OCI-LY7 (cell line): ENCODE data around the gene TICRR. TPM values are rescaled to one million over a fixed set of nuclear protein-coding genes. Genes with fewer than 3 reads are reported as not detected.
A peak's percentile ranks its signal among the peaks of the same experiment; 100 is the strongest.

Source experiments
- BruUV-seq: library from RNA; stranded (reverse); fragments of 400-500 nt; replicated peaks from 2 replicates; lab custom pipeline; 2021; lab: Mats Ljungman, UMichigan
- CTCF ChIA-PET: fragments of 300-600 bp; sonication (Branson Sonifier 250); formaldehyde crosslinking; loops from one replicate; lab custom pipeline; 2022; ENCODE audit warnings: antibody characterized with exemption; ENCODE audit not compliant: unreplicated experiment; lab: Charles Lee
- POLR2A ChIA-PET: fragments of 300-600 bp; sonication (Branson Sonifier 250); formaldehyde crosslinking; loops from one replicate; lab custom pipeline; 2022; ENCODE audit warnings: antibody characterized with exemption; lab: Charles Lee
- DNase-seq: peaks from one replicate; pipeline ENCODE4 v3.0.0-alpha.2; 2015; ENCODE audit warnings: low spot score
- H2AFZ ChIP-seq: fragments of 200-600 bp; sonication (generic), shearing (Covaris generic); 2 replicates; pipeline ENCODE4 v1.6.1; 2014; ENCODE audit warnings: mild to moderate bottlenecking, antibody characterized with exemption, low read length, moderate library complexity
- H3K27ac ChIP-seq: fragments of 200-600 bp; sonication (generic); 2 replicates; pipeline ENCODE4 v1.5.1; 2014; ENCODE audit warnings: mixed run types, low read depth, mild to moderate bottlenecking, moderate library complexity, low read length, inconsistent platforms; ENCODE audit not compliant: poor library complexity, severe bottlenecking
- H3K36me3 ChIP-seq: fragments of 200-600 bp; sonication (generic); 2 replicates; pipeline ENCODE4 v1.6.1; 2014; ENCODE audit warnings: mild to moderate bottlenecking, antibody characterized with exemption, low read length, moderate library complexity, mixed read lengths; ENCODE audit not compliant: insufficient read depth
- H3K4me1 ChIP-seq: fragments of 200-600 bp; sonication (generic); 2 replicates; pipeline ENCODE4 v1.5.1; 2014; ENCODE audit warnings: mild to moderate bottlenecking, low read length; ENCODE audit not compliant: insufficient read depth, poor library complexity, severe bottlenecking
- H3K4me2 ChIP-seq: fragments of 200-600 bp; sonication (generic); 2 replicates; pipeline ENCODE4 v1.6.1; 2014; ENCODE audit warnings: mild to moderate bottlenecking, low read length
- H3K4me3 ChIP-seq: fragments of 200-600 bp; sonication (generic); 2 replicates; pipeline ENCODE4 v1.5.1; 2014; ENCODE audit warnings: mild to moderate bottlenecking, low read depth, low read length; ENCODE audit not compliant: poor library complexity, severe bottlenecking
- H3K79me2 ChIP-seq: fragments of 200-600 bp; sonication (generic); 2 replicates; pipeline ENCODE4 v1.6.1; 2016; ENCODE audit warnings: low read depth, mild to moderate bottlenecking, low read length, moderate library complexity, mixed read lengths; ENCODE audit not compliant: insufficient read depth
- H3K9me2 ChIP-seq: fragments of 200-600 bp; sonication (generic); 2 replicates; pipeline ENCODE4 v1.6.1; 2016; ENCODE audit warnings: mild to moderate bottlenecking, low read length, mixed read lengths; ENCODE audit not compliant: insufficient read depth
- H3K9me3 ChIP-seq: fragments of 200-600 bp; sonication (generic); 2 replicates; pipeline ENCODE4 v1.6.1; 2014; ENCODE audit warnings: mild to moderate bottlenecking, mixed run types, low read length, mixed read lengths
- H4K20me1 ChIP-seq: fragments of 200-600 bp; sonication (generic); 2 replicates; pipeline ENCODE4 v1.6.1; 2014; ENCODE audit warnings: mild to moderate bottlenecking, antibody characterized with exemption, low read length, moderate library complexity, mixed read lengths; ENCODE audit not compliant: insufficient read depth
- CTCF ChIP-seq: fragments of 200-600 bp; sonication (generic); conservative IDR thresholded peaks from 2 replicates; pipeline ENCODE4 v1.5.1; 2014; ENCODE audit warnings: mild to moderate bottlenecking, antibody characterized with exemption, low read length, moderate library complexity, mixed read lengths
- EZH2phosphoT487 ChIP-seq: fragments of 200-600 bp; sonication (generic); IDR thresholded peaks from 2 replicates; pipeline ENCODE4 v1.6.1; 2018; ENCODE audit warnings: low read depth, borderline replicate concordance, mild to moderate bottlenecking, mixed run types, antibody characterized with exemption, low read length, moderate library complexity, mixed read lengths
- intact Hi-C: fragments of 100-400 bp; cut with micrococcal nuclease; formaldehyde crosslinking; loops from one replicate; pipeline ENCODE4 v1.10.0; 2022; ENCODE audit not compliant: unreplicated experiment
- total RNA-seq, 2 experiments: library from RNA; depleted of rRNA in 1 of 2; stranded (reverse); fragments of >200 nt in 1 of 2; shearing (Covaris generic) in 1 of 2; gene quantifications; 2 replicates each; pipeline ENCODE4 v1.2.3, GENCODE V29; 2014 to 2022

TICRR gene
- total RNA-seq, 2 experiments from 2014 or later, result 25.9 to 44.4 TPM

GRCh38 chr15:89646416-89647141 lies 71.3 kb downstream of the TICRR start:
- no TSS peak for BruUV-seq
- intact Hi-C loops, result no loop called here
- Histone ChIP-seq H4K20me1 (no peaks in the 10 kb centered on the region), H3K4me1 (no peaks in the 10 kb centered on the region), H3K9me2 (no peaks in the 10 kb centered on the region), H2AFZ (no peak overlapping the region), H3K27ac (no peak overlapping the region), H3K9me3 (no peaks in the 10 kb centered on the region), H3K4me3 (no peak overlapping the region), H3K79me2 (no peaks in the 10 kb centered on the region), H3K4me2 (no peak overlapping the region), H3K36me3 (no peaks in the 10 kb centered on the region)
- DNase-seq, result no peak
- ChIA-PET POLR2A (interaction anchor here (0.6 kb wide), 1 partner anchor 315 kb away, joined by 3 read pairs; no protein-coding TSS in a partner anchor), CTCF (no interaction called here)
- TF ChIP-seq CTCF (no peak), EZH2phosphoT487 (no peak)

GRCh38 chr15:89647191-89647851 lies 72.1 kb downstream of the TICRR start:
- DNase-seq, result peak; percentile 51
- no TSS peak for BruUV-seq
- Histone ChIP-seq H3K79me2 (no peaks in the 10 kb centered on the region), H3K9me2 (no peaks in the 10 kb centered on the region), H3K4me3 (no peak overlapping the region), H3K9me3 (no peaks in the 10 kb centered on the region), H2AFZ (no peak overlapping the region), H3K27ac (no peak overlapping the region), H3K4me1 (no peaks in the 10 kb centered on the region), H4K20me1 (no peaks in the 10 kb centered on the region), H3K36me3 (no peaks in the 10 kb centered on the region), H3K4me2 (no peak overlapping the region)
- intact Hi-C loops, result no loop called here
- ChIA-PET POLR2A (no interaction called here), CTCF (no interaction called here)
- TF ChIP-seq EZH2phosphoT487 (no peak), CTCF (peak; percentile 88)
